NCI-H2029 treated with DMSO at 0.1 percent for 48 hours (cell line): ENCODE results near the gene NSFL1C.

Experiments
- DNase-seq: peaks from one replicate; lab custom pipeline; 2025; lab: John Stamatoyannopoulos, UW

The NSFL1C gene

DNA sequence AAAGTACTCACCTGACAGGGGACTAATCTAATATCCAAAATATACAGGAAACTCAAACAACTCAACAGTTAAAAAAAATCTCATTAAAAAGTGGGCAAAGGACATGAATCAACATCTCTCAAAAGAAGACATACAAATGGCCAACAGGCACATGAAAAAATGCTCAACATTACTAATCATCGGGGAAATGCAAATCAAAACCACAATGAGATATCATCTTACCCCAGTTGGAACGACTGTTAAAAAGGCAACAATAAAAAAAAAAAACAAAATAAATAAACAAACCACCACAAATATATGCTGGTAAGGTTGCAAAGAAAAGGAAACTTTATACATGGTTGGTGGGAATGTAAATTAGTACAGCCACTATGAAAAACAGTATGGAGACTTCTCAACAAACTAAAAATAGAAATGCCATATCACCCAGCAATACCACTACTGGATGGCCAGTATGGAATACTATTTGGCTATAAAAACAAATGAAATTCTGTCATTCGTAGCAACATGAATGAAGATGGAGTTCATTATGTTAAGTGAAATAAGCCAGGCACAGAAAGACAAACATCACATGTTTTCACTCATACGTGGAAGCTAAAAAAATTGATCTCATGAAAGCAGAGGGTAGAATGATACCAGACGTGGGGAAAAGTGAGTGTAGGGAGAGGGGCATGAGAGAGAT, 17.9 kb upstream of the NSFL1C start:
- no peak for DNase-seq

GRCh38 chr20:1479831-1480595, 13.4 kb upstream of the NSFL1C start:
- DNase-seq: no peak

DNA sequence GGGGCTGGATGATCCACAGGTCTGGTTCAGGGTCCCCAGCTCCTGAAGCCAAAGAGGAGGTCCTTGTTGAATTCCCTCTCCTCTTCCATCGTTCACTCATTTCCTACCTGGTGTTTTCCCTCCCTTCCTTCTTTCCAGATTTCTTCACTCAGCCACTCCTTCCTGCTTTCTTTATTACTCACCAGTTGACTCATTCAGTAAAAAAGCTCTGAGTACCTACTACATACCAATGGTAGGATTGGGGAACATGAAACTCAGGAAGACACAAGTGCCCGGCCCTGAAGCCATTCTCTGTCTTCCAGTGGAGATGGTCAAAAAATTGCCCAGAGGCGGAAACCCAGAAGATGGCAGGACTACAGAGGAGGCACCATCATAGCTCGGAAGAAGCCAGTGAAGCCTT, 11.9 kb upstream of the NSFL1C start:
- no peak for DNase-seq

- DNase-seq: no peak
Measured at GRCh38 chr20:1477896-1478490, 11.3 kb upstream of the NSFL1C start.

- DNase-seq: no peak
Measured at GRCh38 chr20:1474817-1475603, 8.4 kb upstream of the NSFL1C start.

GRCh38 chr20:1474325-1474724, 7.7 kb upstream of the NSFL1C start:
- no peak for DNase-seq

DNA sequence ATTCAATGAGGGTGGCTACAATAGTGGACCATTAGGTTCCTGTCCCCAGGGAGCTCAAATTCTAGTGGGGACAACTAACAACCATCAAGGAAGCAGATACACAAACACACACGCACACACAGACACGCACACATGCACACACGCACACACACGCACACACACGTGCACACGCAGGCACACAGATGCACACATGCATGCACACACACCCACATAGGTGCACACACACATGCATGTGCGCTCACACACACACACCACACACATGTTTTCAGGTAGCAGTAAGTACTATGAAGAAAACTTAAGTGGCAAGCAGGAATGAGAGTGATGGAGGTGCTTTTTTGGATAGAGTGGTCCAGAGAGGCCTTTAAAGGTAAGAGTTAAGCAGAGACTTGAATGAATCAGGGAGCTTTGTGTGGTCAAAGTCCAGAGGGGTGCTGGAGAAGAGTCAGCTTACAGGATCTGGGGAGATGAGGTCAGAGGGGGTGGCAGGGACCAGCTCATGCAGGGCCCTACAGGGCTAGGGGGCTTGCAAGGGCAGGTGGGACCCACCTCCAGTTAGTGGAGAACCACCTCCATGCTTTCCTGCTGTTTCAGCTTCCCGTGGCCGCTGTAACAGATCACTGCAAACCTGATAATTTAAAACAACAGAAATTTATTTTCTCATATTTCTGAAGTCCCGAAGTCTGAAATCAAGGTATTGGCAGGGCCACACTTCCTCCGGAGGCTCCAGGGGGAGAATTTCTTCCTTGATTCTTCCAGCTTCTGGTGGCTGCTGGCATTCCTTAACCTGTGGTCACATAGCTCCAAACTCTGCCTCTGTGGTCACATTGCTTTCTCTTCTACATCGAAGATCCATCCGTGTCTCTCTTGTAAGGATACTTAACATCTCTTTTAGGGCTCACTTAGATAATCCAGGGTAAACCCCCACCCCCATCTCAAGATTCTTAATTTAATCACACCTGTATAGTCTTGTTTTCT, 6.9 kb upstream of the NSFL1C start:
- DNase-seq: no peak

- DNase-seq: no peak
Measured at GRCh38 chr20:1472556-1473245, 6.1 kb upstream of the NSFL1C start.

DNA sequence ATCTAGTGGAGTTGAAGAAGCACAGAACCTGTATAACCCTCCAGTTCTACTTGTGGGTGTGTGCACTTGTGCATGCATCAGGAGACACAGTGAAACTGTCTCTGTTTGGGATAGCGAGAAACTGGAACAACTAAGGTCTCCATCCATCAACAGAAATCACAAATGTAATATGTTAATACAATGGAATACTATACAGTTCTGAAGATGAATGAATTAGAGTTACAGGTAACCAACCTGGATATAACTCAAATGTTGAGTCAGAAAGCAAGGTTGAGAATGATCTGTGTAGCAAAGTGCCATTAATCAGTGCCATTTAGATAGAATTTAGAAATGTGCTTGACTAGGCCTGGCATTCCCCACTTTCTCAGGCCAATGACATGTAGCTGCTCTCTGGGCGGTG, 4.6 kb upstream of the NSFL1C start:
- DNase-seq: no peak

DNA sequence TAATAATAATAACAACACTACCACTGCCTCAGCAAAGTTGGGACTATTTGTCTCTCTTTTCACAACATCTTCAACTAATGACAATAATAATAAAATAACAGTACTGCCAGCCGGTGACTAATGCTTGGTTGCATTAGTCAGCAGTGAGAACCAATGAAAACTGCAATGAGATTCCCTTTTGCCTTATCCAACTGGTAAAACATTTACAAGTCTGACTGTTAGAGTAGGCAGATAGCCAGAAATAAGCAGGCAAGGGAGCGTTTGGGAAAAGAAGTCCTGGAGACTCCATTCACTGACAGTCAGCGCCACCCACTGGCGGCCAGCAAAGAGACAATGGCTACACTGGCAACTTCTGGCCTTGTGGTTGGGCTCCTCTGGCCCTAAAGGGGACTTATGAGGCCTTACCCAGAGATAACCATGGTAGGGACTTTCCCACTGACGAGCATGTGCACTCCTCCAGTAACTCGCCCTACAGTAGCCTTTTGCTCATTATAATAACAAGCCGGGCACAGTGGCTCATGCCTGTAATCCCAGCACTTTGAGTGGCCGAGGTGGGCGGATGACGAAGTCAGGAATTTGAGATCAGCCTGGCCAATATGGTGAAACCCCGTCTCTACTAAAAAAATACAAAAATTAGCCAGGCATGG, 3.4 kb upstream of the NSFL1C start:
- DNase-seq: peak; percentile 51

- DNase-seq: no peak
Measured at GRCh38 chr20:1469306-1469905, 2.8 kb upstream of the NSFL1C start.

- no peak for DNase-seq
Measured at GRCh38 chr20:1468117-1468624, 1.5 kb upstream of the NSFL1C start.

DNA sequence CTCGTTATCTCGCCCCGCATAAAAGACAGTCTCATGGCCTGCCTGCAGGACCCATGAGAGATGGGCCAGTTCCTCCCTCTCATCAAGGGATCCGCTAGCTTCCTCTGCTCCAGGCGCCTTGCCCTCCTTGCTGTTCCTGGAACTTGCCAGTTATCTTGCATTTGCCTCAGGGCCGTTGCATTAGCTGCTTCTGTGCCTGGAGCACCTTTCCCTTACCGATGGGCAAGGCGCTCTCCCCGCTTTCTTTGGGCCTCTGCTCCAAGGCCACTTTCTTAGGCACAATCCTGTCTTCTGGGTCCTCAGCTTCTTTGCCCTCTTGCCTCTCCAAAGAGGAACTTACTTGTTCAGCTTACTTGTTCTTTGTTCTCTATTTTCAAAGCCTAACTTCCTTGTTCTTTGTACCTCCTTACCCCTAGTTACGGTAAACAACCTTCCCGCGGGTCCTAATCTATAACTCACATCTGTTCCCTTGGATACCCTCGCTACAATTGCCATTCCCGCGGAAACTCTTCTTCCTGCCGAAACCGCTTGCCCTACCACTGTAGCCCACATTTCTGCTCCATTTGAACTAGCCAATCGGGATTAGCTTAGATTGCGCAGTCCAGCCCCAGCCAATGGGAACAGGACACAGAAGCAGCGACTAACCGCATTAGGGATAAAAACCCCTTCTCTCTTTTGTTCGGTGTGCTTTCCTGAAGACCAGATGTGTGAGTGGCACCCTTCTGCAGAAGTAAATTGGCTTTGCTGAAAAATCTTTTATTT, 887 bp upstream of the NSFL1C start:
- DNase-seq: no peak

- DNase-seq: no peak
Measured at GRCh38 chr20:1467082-1467354, 369 bp upstream of the NSFL1C start.

DNA sequence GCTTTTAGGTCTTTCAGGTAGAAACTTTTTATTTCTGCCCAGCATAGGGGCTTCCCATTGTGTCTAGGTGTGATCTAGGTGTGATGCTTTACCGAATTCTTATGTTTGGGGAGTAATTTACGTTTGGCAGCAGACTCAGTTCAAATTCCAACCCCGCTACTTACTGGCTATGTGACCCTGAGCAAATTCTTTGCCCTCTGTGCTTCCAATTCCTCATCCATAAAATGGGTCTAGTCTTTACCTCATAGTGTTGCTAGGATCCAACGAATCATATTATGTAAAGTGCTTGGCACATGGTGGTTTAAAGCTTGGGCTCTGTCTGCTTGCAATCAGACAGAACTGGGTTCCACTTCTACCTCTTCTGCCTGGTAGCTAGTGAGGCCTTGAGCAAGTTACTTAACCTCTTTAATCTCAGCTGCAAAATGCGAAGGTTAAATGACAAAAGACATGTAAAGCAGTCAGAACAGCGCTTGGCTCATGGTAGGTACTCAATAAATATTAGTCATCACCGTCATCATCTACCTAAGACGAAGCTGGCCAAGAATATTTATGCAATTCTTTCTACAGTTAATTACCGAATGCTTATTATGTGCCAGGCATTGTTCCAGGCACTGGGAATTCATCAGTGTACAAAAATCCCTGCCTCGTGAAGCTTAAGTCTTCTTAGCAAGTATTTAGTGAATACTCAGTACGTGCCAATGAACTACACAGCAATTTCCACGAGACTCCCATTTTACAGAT, 1.0 kb downstream of the NSFL1C start:
- DNase-seq: no peak

DNA sequence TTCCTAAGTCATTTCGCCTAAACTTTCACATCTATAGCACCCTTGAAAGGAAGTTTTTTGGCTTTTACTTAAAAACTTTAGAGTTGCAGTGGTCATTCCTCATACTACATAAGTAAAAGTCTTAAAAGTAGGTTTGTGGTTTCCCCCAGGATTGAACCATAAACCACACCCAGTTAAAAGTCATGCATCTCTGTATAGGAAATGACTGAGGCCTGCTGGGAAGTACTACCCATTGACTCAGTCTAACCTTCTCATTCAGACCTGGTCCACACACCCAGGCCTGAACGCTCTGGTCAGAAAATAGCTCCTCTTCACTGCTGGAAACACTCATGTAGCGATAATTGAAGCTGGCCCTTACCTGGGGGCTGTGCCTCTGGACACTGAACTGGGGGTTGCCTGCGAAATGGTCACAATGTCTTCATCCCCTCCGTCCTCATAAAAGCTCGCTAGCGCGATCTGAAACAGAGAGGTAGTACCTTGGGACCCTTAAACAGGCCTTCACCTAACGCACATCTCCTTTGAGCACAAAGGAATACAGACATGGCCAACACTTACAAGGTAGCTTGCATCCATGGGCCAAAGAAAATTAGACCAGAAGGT, 2.6 kb downstream of the NSFL1C start:
- no peak for DNase-seq

- DNase-seq: no peak
Measured at GRCh38 chr20:1462834-1463233, 3.8 kb downstream of the NSFL1C start.

DNA sequence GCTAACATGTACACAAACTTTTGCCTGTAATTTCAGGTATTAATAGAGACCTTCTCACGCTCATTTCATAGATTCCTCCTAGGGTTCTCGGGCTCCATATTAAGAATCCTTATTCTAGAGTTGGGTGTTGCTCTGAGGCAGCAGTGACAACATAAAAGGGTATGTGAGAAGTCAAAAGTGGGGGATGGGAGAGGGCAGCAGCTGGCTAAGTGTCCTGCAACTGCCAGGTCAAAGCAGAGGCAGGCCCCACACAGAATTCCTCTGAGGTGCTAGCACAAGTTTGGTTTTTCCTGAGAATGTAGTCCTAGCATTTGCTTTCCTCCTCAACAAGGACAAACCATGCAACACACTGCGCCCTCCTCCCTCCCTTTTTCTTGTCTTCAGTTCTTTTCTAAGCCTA, 4.6 kb downstream of the NSFL1C start:
- DNase-seq: no peak
